PC-3 (cell line): Measurements from ENCODE around the gene E2F8. TPM values are rescaled to one million over a fixed set of nuclear protein-coding genes. Genes with fewer than 3 reads are reported as not detected.

ENCODE experiments used
- ATAC-seq: fragments of 200-7000 bp; cut with Tn5 transposase; 2 replicates; pipeline ENCODE4 v1.9.1; 2020; ENCODE audit warnings: mild to moderate bottlenecking, moderate library complexity
- BruUV-seq: library from RNA; stranded (reverse); fragments of 400-500 nt; replicated peaks from 2 replicates; lab custom pipeline; 2021; lab: Mats Ljungman, UMichigan
- CTCF ChIA-PET: fragments of 300-600 bp; sonication (Branson Sonifier 250); formaldehyde crosslinking; loops from one replicate; lab custom pipeline; 2022; ENCODE audit warnings: antibody characterized with exemption; lab: Charles Lee
- POLR2A ChIA-PET: fragments of 300-600 bp; sonication (Branson Sonifier 250); formaldehyde crosslinking; loops from one replicate; lab custom pipeline; 2022; ENCODE audit warnings: antibody characterized with exemption; ENCODE audit not compliant: unreplicated experiment; lab: Charles Lee
- DNase-seq: peaks from one replicate; pipeline ENCODE4 v3.0.0-alpha.2; 2015
- H2AFZ ChIP-seq: fragments of 300-600 bp; sonication (generic); 2 replicates; pipeline ENCODE4 v1.6.0; 2016; ENCODE audit warnings: antibody characterized with exemption, low read length
- H3F3A ChIP-seq: fragments of 300-600 bp; sonication (generic); one replicate; pipeline ENCODE4 v1.6.0; 2017; ENCODE audit warnings: antibody characterized with exemption, low read length, control low read depth, mild to moderate bottlenecking; ENCODE audit not compliant: unreplicated experiment
- H3K27ac ChIP-seq: fragments of 300-600 bp; sonication (generic); 2 replicates; pipeline ENCODE4 v1.5.1; 2016; ENCODE audit warnings: mild to moderate bottlenecking, low read length
- H3K27me3 ChIP-seq: fragments of 300-600 bp; sonication (generic); 2 replicates; pipeline ENCODE4 v1.6.1; 2016; ENCODE audit warnings: low read length, mixed read lengths
- H3K36me3 ChIP-seq: fragments of 300-600 bp; sonication (generic); 2 replicates; pipeline ENCODE4 v1.6.1; 2016; ENCODE audit warnings: low read depth, mixed run types, low read length, mixed read lengths
- H3K4me1 ChIP-seq: fragments of 300-600 bp; sonication (generic); 2 replicates; pipeline ENCODE4 v1.5.1; 2016; ENCODE audit warnings: low read length; ENCODE audit not compliant: insufficient read depth
- H3K4me2 ChIP-seq: fragments of 300-600 bp; sonication (generic); 2 replicates; pipeline ENCODE4 v1.6.0; 2016; ENCODE audit warnings: low read length
- H3K4me3 ChIP-seq: fragments of 300-600 bp; sonication (generic); 2 replicates; pipeline ENCODE4 v1.5.1; 2016; ENCODE audit warnings: mild to moderate bottlenecking, low read length, mixed read lengths
- H3K79me2 ChIP-seq: fragments of 300-600 bp; sonication (generic); 2 replicates; pipeline ENCODE4 v1.6.1; 2017; ENCODE audit warnings: low read length, mixed read lengths
- H3K9ac ChIP-seq: fragments of 300-600 bp; sonication (generic); 2 replicates; pipeline ENCODE4 v1.6.0; 2016; ENCODE audit warnings: mild to moderate bottlenecking, low read length
- H3K9me2 ChIP-seq: fragments of 300-600 bp; sonication (generic); replicated peaks from 2 replicates; pipeline ENCODE4 v1.6.1; 2016; ENCODE audit warnings: mixed run types, low read length, mixed read lengths
- H3K9me3 ChIP-seq: fragments of 300-600 bp; sonication (generic); 2 replicates; pipeline ENCODE4 v1.6.1; 2016; ENCODE audit warnings: low read length, mixed read lengths
- H4K20me1 ChIP-seq: fragments of 300-600 bp; sonication (generic); 2 replicates; pipeline ENCODE4 v1.6.1; 2016; ENCODE audit warnings: low read length, mixed read lengths
- EZH2 ChIP-seq: fragments of 300-600 bp; sonication (generic); IDR thresholded peaks from one replicate; pipeline ENCODE4 v1.6.1; 2017; ENCODE audit warnings: antibody characterized with exemption, mild to moderate bottlenecking, low read length; ENCODE audit not compliant: unreplicated experiment
- EZH2phosphoT487 ChIP-seq: fragments of 300-600 bp; sonication (generic); IDR thresholded peaks from 2 replicates; pipeline ENCODE4 v1.6.1; 2018; ENCODE audit warnings: mild to moderate bottlenecking, antibody characterized with exemption, low read length, borderline replicate concordance
- intact Hi-C: fragments of 100-400 bp; cut with micrococcal nuclease; formaldehyde crosslinking; loops from 2 replicates; pipeline ENCODE4 v1.9.0; 2023
- total RNA-seq: library from RNA; depleted of rRNA; stranded (reverse); fragments of >200 nt; gene quantifications from 2 replicates; pipeline ENCODE4 v1.2.3, GENCODE V29; 2014
- TF ChIP-seq, protein P1 (sequence below): fragments of 300-600 bp; sonication (generic); conservative IDR thresholded peaks from 2 replicates; pipeline ENCODE4 v1.5.1; 2017; ENCODE audit warnings: antibody characterized with exemption, low read depth, mild to moderate bottlenecking, low read length

E2F8 gene
- total RNA-seq, 1 experiment from 2014 or later: 11.9 TPM

DNA sequence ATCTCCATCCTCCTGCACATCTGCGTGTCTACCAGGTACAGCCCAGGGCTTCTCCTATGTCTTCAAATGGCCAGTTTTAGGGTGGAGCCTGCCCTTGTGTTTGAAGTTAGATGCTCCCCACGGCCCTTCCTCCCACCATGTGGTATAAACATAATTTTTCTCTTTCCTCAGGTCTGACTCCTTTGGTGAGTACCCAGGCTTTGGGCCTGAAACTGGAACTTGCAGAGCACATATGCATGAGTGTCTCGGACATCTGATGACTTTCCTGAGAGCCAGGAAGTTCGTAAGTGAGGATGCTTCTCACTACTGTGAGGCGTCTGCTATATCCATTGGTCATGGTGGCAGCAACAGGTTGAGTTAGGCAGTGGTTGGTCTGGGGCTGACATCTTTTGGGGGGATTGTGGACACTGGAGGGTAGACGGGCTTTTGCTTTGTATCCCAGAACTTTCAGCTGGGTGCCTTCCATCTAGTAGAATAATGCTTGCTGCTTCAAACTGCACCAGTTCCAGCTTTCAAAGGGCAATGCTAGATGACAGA, 55.2 kb downstream of the E2F8 start:
- ATAC-seq: no peak
- no peaks in the 10 kb centered on the region for H3K9me3 ChIP-seq
- no peaks in the 10 kb centered on the region for H3K36me3 ChIP-seq
- no peak overlapping the region for H3K9ac ChIP-seq
- H3K9me2 ChIP-seq: no peaks in the 10 kb centered on the region
- BruUV-seq: no TSS peak
- H3K4me1 ChIP-seq: no peaks in the 10 kb centered on the region
- H3K27me3 ChIP-seq: no peaks in the 10 kb centered on the region
- intact Hi-C loops: no loop called here
- no peak for TF ChIP-seq EZH2
- TF ChIP-seq EZH2phosphoT487: no peak
- TF ChIP-seq, protein P1, sequence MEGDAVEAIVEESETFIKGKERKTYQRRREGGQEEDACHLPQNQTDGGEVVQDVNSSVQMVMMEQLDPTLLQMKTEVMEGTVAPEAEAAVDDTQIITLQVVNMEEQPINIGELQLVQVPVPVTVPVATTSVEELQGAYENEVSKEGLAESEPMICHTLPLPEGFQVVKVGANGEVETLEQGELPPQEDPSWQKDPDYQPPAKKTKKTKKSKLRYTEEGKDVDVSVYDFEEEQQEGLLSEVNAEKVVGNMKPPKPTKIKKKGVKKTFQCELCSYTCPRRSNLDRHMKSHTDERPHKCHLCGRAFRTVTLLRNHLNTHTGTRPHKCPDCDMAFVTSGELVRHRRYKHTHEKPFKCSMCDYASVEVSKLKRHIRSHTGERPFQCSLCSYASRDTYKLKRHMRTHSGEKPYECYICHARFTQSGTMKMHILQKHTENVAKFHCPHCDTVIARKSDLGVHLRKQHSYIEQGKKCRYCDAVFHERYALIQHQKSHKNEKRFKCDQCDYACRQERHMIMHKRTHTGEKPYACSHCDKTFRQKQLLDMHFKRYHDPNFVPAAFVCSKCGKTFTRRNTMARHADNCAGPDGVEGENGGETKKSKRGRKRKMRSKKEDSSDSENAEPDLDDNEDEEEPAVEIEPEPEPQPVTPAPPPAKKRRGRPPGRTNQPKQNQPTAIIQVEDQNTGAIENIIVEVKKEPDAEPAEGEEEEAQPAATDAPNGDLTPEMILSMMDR: no peak
- no peak overlapping the region for H3K4me2 ChIP-seq
- H2AFZ ChIP-seq: no peak overlapping the region
- ChIA-PET CTCF (no interaction called here), POLR2A (no interaction called here)
- no peak overlapping the region for H3K27ac ChIP-seq
- H4K20me1 ChIP-seq: no peaks in the 10 kb centered on the region
- H3F3A ChIP-seq: no peaks in the 10 kb centered on the region
- DNase-seq: no peak
- H3K4me3 ChIP-seq: no peak overlapping the region
- no peaks in the 10 kb centered on the region for H3K79me2 ChIP-seq

DNA sequence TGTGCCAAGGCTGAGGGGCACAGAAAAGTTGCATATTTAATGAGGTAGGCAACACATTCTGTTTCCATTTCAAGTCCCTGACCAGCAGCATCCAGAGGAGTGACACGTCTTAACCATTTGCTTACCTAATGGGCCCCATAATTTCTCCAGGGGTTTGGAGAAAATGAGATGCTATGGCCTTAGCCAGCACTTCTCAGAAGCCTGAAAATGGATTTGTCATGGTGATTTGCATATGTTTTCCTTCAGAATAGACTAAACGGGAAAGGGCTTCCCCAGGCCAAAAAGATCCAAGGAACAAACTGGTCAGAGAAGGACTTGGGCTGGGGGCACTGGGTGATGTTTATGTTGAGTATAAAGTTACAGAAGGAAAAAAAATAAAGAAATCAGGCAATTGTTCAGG, 55.7 kb downstream of the E2F8 start:
- H3F3A ChIP-seq: no peaks in the 10 kb centered on the region
- H3K9me2 ChIP-seq: no peaks in the 10 kb centered on the region
- H3K4me2 ChIP-seq: no peak overlapping the region
- TF ChIP-seq EZH2phosphoT487 (no peak), EZH2 (no peak)
- TF ChIP-seq, protein P1: no peak
- DNase-seq (no peak), ATAC-seq (no peak)
- no peaks in the 10 kb centered on the region for H3K27me3 ChIP-seq
- no peaks in the 10 kb centered on the region for H4K20me1 ChIP-seq
- ChIA-PET POLR2A (no interaction called here), CTCF (no interaction called here)
- no TSS peak for BruUV-seq
- no peak overlapping the region for H3K27ac ChIP-seq
- no peaks in the 10 kb centered on the region for H3K79me2 ChIP-seq
- no peaks in the 10 kb centered on the region for H3K4me1 ChIP-seq
- H3K9ac ChIP-seq: no peak overlapping the region
- H3K36me3 ChIP-seq: no peaks in the 10 kb centered on the region
- H3K9me3 ChIP-seq: no peaks in the 10 kb centered on the region
- H2AFZ ChIP-seq: no peak overlapping the region
- intact Hi-C loops: no loop called here
- H3K4me3 ChIP-seq: no peak overlapping the region

DNA sequence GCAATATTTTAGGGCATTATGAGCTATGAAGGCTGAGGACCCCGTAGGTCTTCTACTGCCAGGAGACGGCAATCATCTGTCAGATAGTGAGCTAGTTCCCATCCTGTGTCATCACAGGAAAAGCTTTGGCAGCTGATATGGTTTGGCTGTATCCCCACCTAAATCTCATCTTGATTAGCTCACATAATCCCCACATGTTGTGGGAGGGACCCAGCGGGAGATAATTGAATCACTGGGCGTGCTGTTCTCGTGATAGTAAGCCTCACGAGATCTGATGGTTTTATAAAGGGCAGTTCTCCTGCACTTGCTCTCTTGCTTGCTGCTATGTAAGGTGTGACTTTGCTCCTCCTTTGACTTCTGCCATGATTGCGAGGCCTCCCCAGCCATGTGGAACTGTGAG, 57.1 kb downstream of the E2F8 start:
- DNase-seq: no peak
- Histone ChIP-seq H4K20me1 (no peaks in the 10 kb centered on the region), H3K4me2 (no peak overlapping the region), H3F3A (no peaks in the 10 kb centered on the region), H3K9me2 (no peaks in the 10 kb centered on the region), H3K27ac (no peak overlapping the region), H2AFZ (no peak overlapping the region), H3K9me3 (no peaks in the 10 kb centered on the region), H3K36me3 (no peaks in the 10 kb centered on the region), H3K79me2 (no peaks in the 10 kb centered on the region), H3K4me1 (no peaks in the 10 kb centered on the region), H3K4me3 (no peak overlapping the region), H3K27me3 (no peaks in the 10 kb centered on the region), H3K9ac (no peak overlapping the region)
- intact Hi-C loops: no loop called here
- TF ChIP-seq EZH2phosphoT487 (no peak), EZH2 (no peak)
- TF ChIP-seq, protein P1: no peak
- BruUV-seq: no TSS peak
- ATAC-seq: no peak
- CTCF ChIA-PET: no interaction called here
- POLR2A ChIA-PET: no interaction called here
